ENCODE measurements around the gene MGMT. TPM values are rescaled to one million over a fixed set of nuclear protein-coding genes. Genes with fewer than 3 reads are reported as not detected.

MGMT gene
- polyA plus RNA-seq, 1 of the 3 experiments (the other 2 are of a cell fraction), result 10.8 TPM

DNA sequence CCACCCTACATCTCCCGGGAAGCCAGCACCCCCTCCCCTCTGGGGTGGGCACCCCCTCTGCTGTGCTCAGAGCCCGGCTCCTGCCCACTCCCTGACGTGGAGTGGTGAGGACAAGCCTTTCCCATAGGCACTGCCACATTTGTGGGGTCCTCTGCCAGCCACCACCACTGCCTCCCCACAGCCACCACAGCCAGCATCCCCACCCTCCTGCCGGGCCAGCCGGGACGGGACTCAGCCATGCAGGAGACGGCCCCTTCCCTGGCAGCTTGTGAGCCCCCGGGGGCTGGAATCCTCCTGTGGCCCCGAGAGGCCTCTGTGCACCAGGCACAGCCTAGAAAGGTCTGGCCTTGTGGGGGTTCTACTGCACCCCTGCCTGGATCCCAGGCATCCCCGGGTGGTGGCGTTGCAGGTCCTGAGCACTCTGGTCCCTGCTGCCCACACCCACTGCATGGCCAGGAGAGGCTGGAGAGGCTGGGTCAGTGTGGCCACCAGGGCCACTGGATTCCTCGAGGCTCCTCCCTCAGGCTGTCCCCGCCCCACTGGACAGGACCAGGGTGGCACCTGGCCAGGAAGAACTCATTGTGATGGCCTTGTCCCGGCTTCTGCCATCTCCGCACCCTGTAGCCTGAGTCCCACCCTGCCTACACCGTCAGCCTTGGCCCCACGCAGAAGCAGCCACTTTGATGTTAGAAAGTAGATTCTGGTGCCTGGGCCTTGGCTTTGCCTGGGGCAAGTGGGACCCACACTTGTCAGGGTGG, 349.0 kb downstream of the MGMT start:
- Histone ChIP-seq H3K36me3 (replicated peaks in 1 of 2; ENCODE audit: control insufficient read depth in 1 of 2, insufficient read depth in 2 of 2, low read length in 1 of 2) (no peaks in the 10 kb centered on the region), H3K4me2 (no peak overlapping the region), H3F3A (replicated peaks; ENCODE audit: insufficient read depth) (no peaks in the 10 kb centered on the region), H3K27ac (ENCODE audit: low read depth in 2 of 2, low read length in 1 of 2) (no peak overlapping the region), H3K9me3 (no peaks in the 10 kb centered on the region), H2AFZ (ENCODE audit: low read depth) (no peak overlapping the region), H4K20me1 (ENCODE audit: insufficient read depth) (no peaks in the 10 kb centered on the region), H3K4me3 (ENCODE audit: low read depth in 2 of 2, low read length in 1 of 2) (no peak overlapping the region), H3K9me2 (no peaks in the 10 kb centered on the region), H3K27me3 (ENCODE audit: insufficient read depth) (no peaks in the 10 kb centered on the region), H3K79me2 (ENCODE audit: insufficient read depth) (no peaks in the 10 kb centered on the region), H3K9ac (no peak overlapping the region), H3K4me1 (ENCODE audit: control insufficient read depth in 1 of 2, insufficient read depth in 2 of 2, low read depth in 1 of 2, low read length in 1 of 2) (no peaks in the 10 kb centered on the region)
- CTCF ChIA-PET, result no interaction called here
- POLR2A ChIA-PET, result no interaction called here
- DNase-seq, result no peak
- WGBS (ENCODE audit: low lambda C conversion rate), result 34% methylated on average over 8 of the region's 17 CpGs
- TF ChIP-seq SMC3 (IDR thresholded peaks at IDR 0.05; ENCODE audit: low read depth, low read length), result no peak
- no peak for TF ChIP-seq ELF1 (IDR thresholded peaks at IDR 0.05)
- TF ChIP-seq USF1 (IDR thresholded peaks at IDR 0.05; ENCODE audit: borderline replicate concordance, low read depth), result no peak
- no peak for TF ChIP-seq IRF3 (IDR thresholded peaks at IDR 0.05; ENCODE audit: low read depth, low read length)

DNA sequence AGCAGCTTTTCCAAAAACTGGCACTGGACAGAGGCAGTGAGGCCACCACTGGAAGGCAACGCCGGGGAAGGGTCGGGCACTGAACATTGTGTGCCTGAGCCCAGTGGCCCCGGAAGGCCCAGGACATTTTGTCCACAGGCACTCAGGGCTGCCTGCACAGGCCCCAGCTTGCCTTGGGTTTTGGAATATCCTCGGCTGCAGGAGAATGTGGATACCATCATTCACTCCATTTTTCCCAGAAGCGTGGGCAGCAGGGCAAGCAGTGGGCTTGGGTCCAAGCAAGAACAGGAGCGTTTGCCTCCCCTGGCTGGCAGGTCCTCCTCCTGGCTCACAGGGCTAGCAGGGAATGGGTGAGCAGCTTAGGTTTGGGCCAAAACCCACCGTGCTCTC, 349.6 kb downstream of the MGMT start:
- Histone ChIP-seq H3K36me3 (replicated peaks in 1 of 2; ENCODE audit: control insufficient read depth in 1 of 2, insufficient read depth in 2 of 2, low read length in 1 of 2) (no peaks in the 10 kb centered on the region), H3K9me2 (no peaks in the 10 kb centered on the region), H2AFZ (ENCODE audit: low read depth) (no peak overlapping the region), H3K4me3 (ENCODE audit: low read depth in 2 of 2, low read length in 1 of 2) (no peak overlapping the region), H3K9ac (no peak overlapping the region), H3F3A (replicated peaks; ENCODE audit: insufficient read depth) (no peaks in the 10 kb centered on the region), H3K79me2 (ENCODE audit: insufficient read depth) (no peaks in the 10 kb centered on the region), H3K4me1 (ENCODE audit: control insufficient read depth in 1 of 2, insufficient read depth in 2 of 2, low read depth in 1 of 2, low read length in 1 of 2) (no peaks in the 10 kb centered on the region), H4K20me1 (ENCODE audit: insufficient read depth) (no peaks in the 10 kb centered on the region), H3K9me3 (no peaks in the 10 kb centered on the region), H3K27ac (ENCODE audit: low read depth in 2 of 2, low read length in 1 of 2) (no peak overlapping the region), H3K4me2 (no peak overlapping the region), H3K27me3 (ENCODE audit: insufficient read depth) (no peaks in the 10 kb centered on the region)
- POLR2A ChIA-PET, result no interaction called here
- DNase-seq, result no peak
- CTCF ChIA-PET, result no interaction called here
- 34% methylated on average over 3 of the region's 8 CpGs for WGBS (ENCODE audit: low lambda C conversion rate)
- TF ChIP-seq RAD21 (IDR thresholded peaks at IDR 0.05; ENCODE audit: low read length) (no peak), YY1 (IDR thresholded peaks at IDR 0.05; ENCODE audit: low read depth) (no peak), GATA2 (CRISPR knock-in tag; IDR thresholded peaks at IDR 0.05) (no peak), FOXJ3 (CRISPR knock-in tag; IDR thresholded peaks at IDR 0.05) (no peak), REST (IDR thresholded peaks at IDR 0.05; ENCODE audit: low read depth, low read length) (no peak)

Measured in SK-N-SH (cell line).